A673 (cell line): Measurements from ENCODE around the gene RNASE8. TPM values are rescaled to one million over a fixed set of nuclear protein-coding genes. Genes with fewer than 3 reads are reported as not detected.
A peak's percentile ranks its signal among the peaks of the same experiment; 100 is the strongest.

Experiments used
- BruUV-seq: library from RNA; stranded (reverse); fragments of 400-500 nt; replicated peaks from 2 replicates; lab custom pipeline; 2021; lab: Mats Ljungman, UMichigan
- CTCF ChIA-PET: fragments of 300-600 bp; sonication (Branson Sonifier 250); formaldehyde crosslinking; loops from one replicate; lab custom pipeline; 2022; ENCODE audit warnings: antibody characterized with exemption; lab: Charles Lee
- POLR2A ChIA-PET: fragments of 300-600 bp; sonication (Branson Sonifier 250); formaldehyde crosslinking; loops from one replicate; lab custom pipeline; 2022; ENCODE audit warnings: antibody characterized with exemption; ENCODE audit not compliant: low non-redundant PET; lab: Charles Lee
- DNase-seq: peaks from one replicate; pipeline ENCODE4 v3.0.0-alpha.2; 2015; ENCODE audit warnings: low spot score
- H3K27ac ChIP-seq: fragments of 200-600 bp; sonication (generic); 2 replicates; pipeline ENCODE4 v1.5.1; 2016; ENCODE audit warnings: mixed run types, low read depth, mild to moderate bottlenecking, mixed read lengths, antibody characterized with exemption, low read length; ENCODE audit not compliant: poor library complexity, severe bottlenecking
- H3K27me3 ChIP-seq: fragments of 200-600 bp; sonication (generic); replicated peaks from 2 replicates; pipeline ENCODE4 v1.6.1; 2017; ENCODE audit warnings: mixed run types, low read depth, mild to moderate bottlenecking, mixed read lengths, antibody characterized with exemption, low read length; ENCODE audit not compliant: insufficient read depth, poor library complexity
- H3K36me3 ChIP-seq: fragments of 200-600 bp; sonication (generic); 2 replicates; pipeline ENCODE4 v1.6.1; 2016; ENCODE audit warnings: mixed run types, mild to moderate bottlenecking, mixed read lengths, antibody characterized with exemption, low read length; ENCODE audit not compliant: insufficient read depth, poor library complexity, severe bottlenecking
- H3K4me1 ChIP-seq: fragments of 200-600 bp; sonication (generic); 2 replicates; pipeline ENCODE4 v1.6.1; 2017; ENCODE audit warnings: mixed run types, mild to moderate bottlenecking, mixed read lengths, antibody characterized with exemption, low read length; ENCODE audit not compliant: insufficient read depth, poor library complexity, severe bottlenecking
- H3K4me3 ChIP-seq: fragments of 200-600 bp; sonication (generic); 2 replicates; pipeline ENCODE4 v1.5.1; 2016; ENCODE audit warnings: low read depth, mixed run types, mild to moderate bottlenecking, mixed read lengths, low read length; ENCODE audit not compliant: poor library complexity, severe bottlenecking
- H3K9me3 ChIP-seq: fragments of 200-600 bp; sonication (generic); 2 replicates; pipeline ENCODE4 v1.6.1; 2016; ENCODE audit warnings: mixed run types, low read depth, mild to moderate bottlenecking, mixed read lengths, antibody characterized with exemption, low read length; ENCODE audit not compliant: poor library complexity, severe bottlenecking
- EZH2 ChIP-seq: fragments of 200-600 bp; sonication (generic); IDR thresholded peaks from 2 replicates; pipeline ENCODE4 v1.6.1; 2017; ENCODE audit warnings: borderline replicate concordance, low read depth, mild to moderate bottlenecking, mixed read lengths, antibody characterized with exemption, low read length; ENCODE audit not compliant: poor library complexity, severe bottlenecking
- intact Hi-C: fragments of 100-400 bp; cut with micrococcal nuclease; formaldehyde crosslinking; loops from one replicate; pipeline ENCODE4 v1.10.0; 2022; ENCODE audit not compliant: unreplicated experiment
- total RNA-seq: library from RNA; stranded (reverse); gene quantifications from 2 replicates; pipeline ENCODE4 v1.2.3, GENCODE V29; 2021
- TF ChIP-seq, protein P1 (sequence below): fragments of 300-800, 200-600 bp; sonication (generic); conservative IDR thresholded peaks from 2 replicates; pipeline ENCODE4 v1.5.1; 2017; ENCODE audit warnings: low read depth, mild to moderate bottlenecking, antibody characterized with exemption, low read length, moderate library complexity, mixed read lengths

The RNASE8 gene
- total RNA-seq, 1 experiment from 2014 or later, result not detected

DNA sequence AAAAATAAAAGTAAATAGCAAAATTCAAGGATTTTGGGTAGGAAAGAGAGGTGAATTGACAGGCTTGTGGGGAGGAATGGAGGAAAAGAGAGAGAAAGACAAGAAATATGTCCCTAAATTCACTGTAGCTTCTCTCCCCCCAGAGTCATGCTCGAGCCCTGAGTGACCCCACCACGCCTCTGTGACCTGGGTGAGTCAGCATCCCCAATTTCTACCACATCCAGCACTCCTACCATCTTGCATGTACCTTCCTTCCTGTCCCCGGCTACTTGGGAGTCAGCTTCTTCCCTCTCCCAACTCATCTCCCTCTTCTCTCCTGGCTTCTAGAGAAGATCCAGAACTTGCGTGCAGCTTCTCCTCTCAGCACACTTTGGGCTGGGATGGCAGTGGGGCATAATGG, 31.1 kb downstream of the RNASE8 start:
- Histone ChIP-seq H3K36me3 (peaks cover 92% of the 10 kb centered on the region), H3K27me3 (no peaks in the 10 kb centered on the region), H3K9me3 (no peaks in the 10 kb centered on the region), H3K4me1 (peaks cover 12% of the 10 kb centered on the region), H3K4me3 (no peak overlapping the region), H3K27ac (peak overlapping the region; percentile 30)
- ChIA-PET POLR2A (no interaction called here), CTCF (interaction anchor here (1.4 kb wide), 1 partner anchor 73 kb away, joined by 4 read pairs; no protein-coding TSS in a partner anchor)
- no peak for DNase-seq
- TF ChIP-seq EZH2, result no peak
- TF ChIP-seq, protein P1, sequence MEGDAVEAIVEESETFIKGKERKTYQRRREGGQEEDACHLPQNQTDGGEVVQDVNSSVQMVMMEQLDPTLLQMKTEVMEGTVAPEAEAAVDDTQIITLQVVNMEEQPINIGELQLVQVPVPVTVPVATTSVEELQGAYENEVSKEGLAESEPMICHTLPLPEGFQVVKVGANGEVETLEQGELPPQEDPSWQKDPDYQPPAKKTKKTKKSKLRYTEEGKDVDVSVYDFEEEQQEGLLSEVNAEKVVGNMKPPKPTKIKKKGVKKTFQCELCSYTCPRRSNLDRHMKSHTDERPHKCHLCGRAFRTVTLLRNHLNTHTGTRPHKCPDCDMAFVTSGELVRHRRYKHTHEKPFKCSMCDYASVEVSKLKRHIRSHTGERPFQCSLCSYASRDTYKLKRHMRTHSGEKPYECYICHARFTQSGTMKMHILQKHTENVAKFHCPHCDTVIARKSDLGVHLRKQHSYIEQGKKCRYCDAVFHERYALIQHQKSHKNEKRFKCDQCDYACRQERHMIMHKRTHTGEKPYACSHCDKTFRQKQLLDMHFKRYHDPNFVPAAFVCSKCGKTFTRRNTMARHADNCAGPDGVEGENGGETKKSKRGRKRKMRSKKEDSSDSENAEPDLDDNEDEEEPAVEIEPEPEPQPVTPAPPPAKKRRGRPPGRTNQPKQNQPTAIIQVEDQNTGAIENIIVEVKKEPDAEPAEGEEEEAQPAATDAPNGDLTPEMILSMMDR, result no peak
- intact Hi-C loops, result no loop called here
- no TSS peak for BruUV-seq

DNA sequence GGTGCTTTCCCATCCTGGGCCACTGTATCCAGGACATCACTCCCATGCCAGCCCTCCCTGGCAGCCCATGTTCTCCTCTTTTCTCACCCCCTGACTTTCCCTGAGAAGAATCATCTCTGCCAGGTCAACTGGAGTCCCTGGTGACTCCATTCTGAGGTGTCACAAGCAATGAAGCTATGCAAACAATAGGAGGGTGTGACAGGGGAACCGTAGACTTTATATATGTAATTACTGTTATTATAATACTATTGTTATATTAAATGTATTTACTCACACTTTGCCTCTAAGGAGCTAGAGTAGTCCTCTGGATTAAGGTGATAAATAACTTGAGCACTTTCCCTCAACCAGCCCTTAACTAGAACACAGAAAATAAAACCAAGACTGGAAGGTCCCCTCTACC, 31.6 kb downstream of the RNASE8 start:
- POLR2A ChIA-PET, result no interaction called here
- H3K27me3 ChIP-seq, result no peaks in the 10 kb centered on the region
- no peak for TF ChIP-seq EZH2
- TF ChIP-seq, protein P1, result no peak
- peak overlapping the region; percentile 30 for H3K27ac ChIP-seq
- H3K4me1 ChIP-seq, result peaks cover 18% of the 10 kb centered on the region
- BruUV-seq, result TSS peak; percentile 11
- H3K36me3 ChIP-seq, result peaks cover 87% of the 10 kb centered on the region
- no peak overlapping the region for H3K4me3 ChIP-seq
- intact Hi-C loops, result no loop called here
- H3K9me3 ChIP-seq, result no peaks in the 10 kb centered on the region
- no peak for DNase-seq
- CTCF ChIA-PET, result interaction anchor here (1.4 to 1.8 kb wide), 2 partner anchors 21 to 74 kb away, joined by 4 to 10 read pairs; no protein-coding TSS in a partner anchor

DNA sequence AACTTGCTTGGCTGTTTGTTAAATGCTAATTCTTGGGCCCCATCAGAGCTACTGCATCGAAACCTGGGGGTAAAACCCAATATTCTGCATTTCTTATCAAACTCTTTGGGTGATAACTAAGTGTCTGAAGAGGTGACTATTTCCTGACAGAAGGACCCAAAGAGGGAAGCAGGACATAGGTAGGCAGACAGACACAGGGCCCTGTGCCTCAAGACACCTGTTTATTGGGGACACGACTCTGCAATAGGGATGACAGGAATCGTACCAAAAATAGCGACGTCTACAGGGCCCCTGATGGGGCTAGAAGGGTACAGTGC, 32.2 kb downstream of the RNASE8 start:
- intact Hi-C loops, result no loop called here
- H3K36me3 ChIP-seq, result peaks cover 81% of the 10 kb centered on the region
- TF ChIP-seq, protein P1, result no peak
- no peak for TF ChIP-seq EZH2
- no peaks in the 10 kb centered on the region for H3K9me3 ChIP-seq
- DNase-seq, result no peak
- CTCF ChIA-PET, result interaction anchor here (1.0 to 1.8 kb wide), 4 partner anchors 19 to 75 kb away, joined by 3 to 10 read pairs (median 5); partner anchors contain the start of gene ARHGEF40
- BruUV-seq, result no TSS peak
- peaks cover 24% of the 10 kb centered on the region for H3K4me1 ChIP-seq
- POLR2A ChIA-PET, result no interaction called here
- no peaks in the 10 kb centered on the region for H3K27me3 ChIP-seq
- H3K27ac ChIP-seq, result no peak overlapping the region
- H3K4me3 ChIP-seq, result no peak overlapping the region
